ENCODE measurements around the gene RXRB.

DNA sequence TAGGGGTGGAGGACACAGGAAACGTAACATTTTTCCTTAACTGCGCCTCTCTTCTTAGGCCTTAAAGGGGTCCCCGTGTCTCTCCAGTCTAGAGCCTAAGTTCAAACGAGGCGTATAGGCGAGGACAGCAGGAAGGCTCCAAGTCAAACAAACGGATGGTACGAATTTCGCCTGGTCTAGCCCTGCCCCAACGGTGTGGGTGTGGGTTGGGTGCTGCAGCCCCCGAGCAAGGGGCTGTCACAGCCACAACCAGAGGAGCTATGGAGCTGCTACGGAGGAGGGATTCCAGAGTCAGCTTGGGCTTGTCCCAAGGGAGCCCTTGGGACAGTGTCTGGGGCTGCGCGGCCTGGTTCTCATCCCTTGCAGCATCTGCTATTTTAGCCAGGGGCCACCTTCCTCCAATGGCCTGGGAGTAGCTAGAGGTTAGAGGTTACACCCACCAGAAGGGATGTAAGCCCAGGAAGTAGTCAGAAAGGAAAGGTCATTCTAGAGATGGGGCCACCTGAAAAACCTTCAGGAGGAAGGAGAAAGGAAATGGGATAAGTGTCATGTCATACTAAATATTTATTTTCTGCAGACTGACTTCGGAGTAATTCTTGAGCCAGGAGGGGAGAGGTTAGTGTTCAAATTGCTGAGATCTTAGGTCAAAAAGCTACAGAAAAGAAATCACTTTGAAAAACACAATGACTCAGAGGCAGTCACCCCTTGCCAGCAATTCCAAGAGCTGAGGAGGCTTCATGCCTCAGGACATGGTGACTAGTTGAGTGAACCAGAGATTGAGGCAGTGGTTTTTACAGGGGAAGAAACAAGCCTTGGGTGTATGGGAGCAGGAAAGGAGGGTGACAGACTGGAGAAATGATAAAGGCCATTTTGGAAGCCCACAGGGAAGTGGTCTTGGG is 49.5 kb upstream of the RXRB start:
- TF ChIP-seq POLR2A (IDR thresholded peaks at IDR 0.05) (no peak), POLR2AphosphoS5 (IDR thresholded peaks at IDR 0.05) (no peak), EP300 (IDR thresholded peaks at IDR 0.05) (no peak)
- TF ChIP-seq, protein P1, sequence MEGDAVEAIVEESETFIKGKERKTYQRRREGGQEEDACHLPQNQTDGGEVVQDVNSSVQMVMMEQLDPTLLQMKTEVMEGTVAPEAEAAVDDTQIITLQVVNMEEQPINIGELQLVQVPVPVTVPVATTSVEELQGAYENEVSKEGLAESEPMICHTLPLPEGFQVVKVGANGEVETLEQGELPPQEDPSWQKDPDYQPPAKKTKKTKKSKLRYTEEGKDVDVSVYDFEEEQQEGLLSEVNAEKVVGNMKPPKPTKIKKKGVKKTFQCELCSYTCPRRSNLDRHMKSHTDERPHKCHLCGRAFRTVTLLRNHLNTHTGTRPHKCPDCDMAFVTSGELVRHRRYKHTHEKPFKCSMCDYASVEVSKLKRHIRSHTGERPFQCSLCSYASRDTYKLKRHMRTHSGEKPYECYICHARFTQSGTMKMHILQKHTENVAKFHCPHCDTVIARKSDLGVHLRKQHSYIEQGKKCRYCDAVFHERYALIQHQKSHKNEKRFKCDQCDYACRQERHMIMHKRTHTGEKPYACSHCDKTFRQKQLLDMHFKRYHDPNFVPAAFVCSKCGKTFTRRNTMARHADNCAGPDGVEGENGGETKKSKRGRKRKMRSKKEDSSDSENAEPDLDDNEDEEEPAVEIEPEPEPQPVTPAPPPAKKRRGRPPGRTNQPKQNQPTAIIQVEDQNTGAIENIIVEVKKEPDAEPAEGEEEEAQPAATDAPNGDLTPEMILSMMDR (IDR thresholded peaks at IDR 0.05): no peak

All from sigmoid colon (tissue), 4 donors.